NCI-H1694 treated with DMSO at 0.1 percent for 48 hours (cell line): ENCODE data around the gene RAC2.

Experiments
- DNase-seq: peaks from one replicate; lab custom pipeline; 2025; lab: John Stamatoyannopoulos, UW

RAC2 gene

DNA sequence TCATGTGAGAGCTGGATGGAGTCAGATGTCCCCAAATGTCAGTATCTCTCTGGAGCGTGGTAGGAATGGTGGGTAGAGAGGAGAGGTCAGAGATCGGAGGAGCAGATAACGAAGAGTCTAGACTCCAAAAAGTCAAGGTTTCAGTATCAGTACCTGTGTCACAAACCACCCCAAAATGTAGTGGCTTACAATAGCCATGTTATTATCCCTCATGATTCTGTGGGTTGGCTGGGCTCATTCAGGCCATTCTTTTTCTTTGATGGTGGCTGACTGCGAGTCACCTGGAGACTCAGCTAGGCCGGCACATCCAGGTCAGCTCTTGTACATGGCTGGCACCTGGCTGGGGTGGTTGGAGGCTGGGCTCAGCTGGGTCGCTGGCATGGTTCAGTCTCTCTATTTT lies 24.5 kb downstream of the RAC2 start:
- no peak for DNase-seq

GRCh38 chr22:37218771-37219411 lies 25.2 kb downstream of the RAC2 start:
- no peak for DNase-seq

- no peak for DNase-seq
These were observed 25.7 kb downstream of the RAC2 start for GRCh38 chr22:37218399-37218770.

DNA sequence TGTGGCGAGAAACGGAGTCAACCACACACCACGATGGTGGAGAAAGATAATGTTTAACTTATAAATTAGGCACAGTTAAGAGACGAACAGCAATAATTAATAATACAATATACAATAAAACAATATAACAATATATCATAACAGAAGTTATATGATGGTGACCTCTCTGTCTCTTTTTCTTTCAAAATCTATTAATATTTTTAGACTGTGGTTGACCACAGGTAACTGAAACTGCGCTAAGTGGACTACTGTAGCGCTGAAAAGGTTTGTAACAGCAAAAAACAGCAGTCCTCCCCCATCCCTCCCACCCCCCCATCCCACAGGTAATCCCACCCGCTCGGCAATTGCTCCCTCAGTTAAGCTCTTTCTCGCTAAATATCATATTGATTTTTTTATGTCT lies 28.2 kb downstream of the RAC2 start:
- no peak for DNase-seq

DNA sequence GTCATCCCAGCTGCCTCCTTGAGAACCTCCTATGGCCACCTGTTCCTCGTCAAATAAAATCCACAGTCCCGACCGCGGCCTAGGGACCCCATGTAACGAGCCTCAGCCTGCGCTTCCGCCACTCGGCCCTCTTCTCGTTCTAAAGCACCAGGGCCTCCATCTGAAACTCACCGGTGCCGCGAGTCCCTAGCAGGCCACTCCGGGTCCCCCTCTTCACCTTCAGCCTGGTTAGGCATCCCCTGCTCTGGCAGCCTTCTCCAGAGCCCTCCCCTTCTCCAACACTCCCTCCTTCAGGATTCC lies 29.4 kb downstream of the RAC2 start:
- no peak for DNase-seq

- no peak for DNase-seq
These were observed 29.9 kb downstream of the RAC2 start for GRCh38 chr22:37213941-37214730.

DNA sequence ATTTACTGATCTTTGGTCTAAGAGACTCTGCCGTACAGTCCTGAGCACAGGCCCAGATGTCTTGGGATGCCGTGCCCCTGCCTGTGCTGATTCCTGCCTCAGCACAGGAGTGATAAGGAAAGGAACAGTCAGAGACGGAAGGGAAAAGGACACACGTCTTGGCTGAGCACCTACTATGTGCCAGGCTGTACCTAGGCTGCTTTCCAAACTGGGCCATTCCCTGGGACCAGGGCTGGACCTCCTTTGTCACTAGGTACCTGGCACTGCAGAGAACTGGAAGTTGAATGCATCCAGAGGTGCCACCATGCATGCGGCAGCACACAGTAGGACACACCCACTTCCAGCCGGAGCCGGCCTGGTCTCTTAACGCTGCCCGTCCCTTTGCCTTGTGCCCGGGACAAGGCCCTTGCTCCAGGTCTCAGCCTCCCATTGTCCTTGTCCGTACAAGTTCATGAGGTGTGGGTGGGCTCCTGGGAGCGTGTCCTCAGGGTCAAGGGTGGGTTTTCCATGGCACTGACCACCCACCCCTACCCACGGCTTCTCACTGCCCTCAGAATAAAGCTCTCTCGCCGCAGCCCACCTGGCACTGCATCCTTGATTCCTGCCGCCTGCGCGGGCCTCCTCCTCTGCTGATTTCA lies 30.7 kb downstream of the RAC2 start:
- DNase-seq: no peak

DNA sequence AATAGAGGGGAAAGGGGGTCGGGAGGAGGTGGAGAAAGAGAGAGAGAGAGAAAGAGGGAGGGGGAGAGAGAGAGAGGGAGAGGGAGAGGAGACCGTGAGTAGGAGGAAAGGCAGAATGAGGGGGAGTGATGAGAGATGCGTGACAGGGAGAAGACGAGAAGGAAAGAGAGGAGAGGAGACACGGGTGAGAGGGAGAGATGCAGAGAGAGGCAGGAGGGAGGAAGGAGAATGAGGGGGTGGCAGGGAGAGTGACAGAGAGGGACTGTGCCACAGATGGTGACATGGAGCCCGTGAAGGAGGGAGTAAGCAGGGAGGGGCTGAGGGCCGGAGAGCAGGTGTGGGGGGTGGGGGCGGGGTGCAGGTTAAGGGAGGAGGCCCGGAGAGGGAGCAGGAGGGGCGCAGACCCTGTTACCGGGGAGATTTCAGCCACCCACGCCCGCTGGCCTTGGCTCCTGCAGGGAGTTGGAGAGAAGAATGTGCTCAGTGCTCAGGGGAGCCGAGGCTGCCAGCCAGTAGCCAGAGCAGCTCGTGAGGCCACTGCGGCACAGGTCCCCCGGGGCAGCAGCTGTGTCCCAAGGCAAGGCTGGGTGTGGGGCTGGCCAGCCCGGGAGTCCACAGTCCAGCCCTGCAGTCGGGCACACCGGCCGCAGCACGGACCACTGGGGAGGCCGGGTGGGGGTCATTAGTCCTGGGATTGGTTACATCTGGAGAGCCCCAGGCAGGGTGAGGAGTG lies 31.7 kb downstream of the RAC2 start, which contains the start of gene SSTR3:
SSTR3 (minus strand) TSS at position 304 of the 733 bp plus-strand sequence. CDS start 4,674 bp downstream, outside the sequence.
- DNase-seq: no peak

DNA sequence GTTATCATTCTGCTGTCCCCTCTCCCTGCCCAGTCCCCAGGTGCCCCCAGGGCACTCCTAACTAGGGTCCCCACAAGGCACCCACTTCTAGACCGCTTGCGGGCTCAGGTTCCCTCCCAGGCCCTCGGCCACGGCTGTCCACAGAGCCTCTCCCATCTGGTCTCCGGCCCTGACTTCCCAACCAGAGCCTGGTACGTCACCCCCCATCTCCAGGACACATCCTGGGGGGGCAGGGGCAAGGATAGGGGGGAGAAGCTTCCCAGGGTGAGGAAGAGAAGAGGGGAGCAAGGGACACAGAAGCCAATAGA lies 32.2 kb downstream of the RAC2 start:
- no peak for DNase-seq

DNA sequence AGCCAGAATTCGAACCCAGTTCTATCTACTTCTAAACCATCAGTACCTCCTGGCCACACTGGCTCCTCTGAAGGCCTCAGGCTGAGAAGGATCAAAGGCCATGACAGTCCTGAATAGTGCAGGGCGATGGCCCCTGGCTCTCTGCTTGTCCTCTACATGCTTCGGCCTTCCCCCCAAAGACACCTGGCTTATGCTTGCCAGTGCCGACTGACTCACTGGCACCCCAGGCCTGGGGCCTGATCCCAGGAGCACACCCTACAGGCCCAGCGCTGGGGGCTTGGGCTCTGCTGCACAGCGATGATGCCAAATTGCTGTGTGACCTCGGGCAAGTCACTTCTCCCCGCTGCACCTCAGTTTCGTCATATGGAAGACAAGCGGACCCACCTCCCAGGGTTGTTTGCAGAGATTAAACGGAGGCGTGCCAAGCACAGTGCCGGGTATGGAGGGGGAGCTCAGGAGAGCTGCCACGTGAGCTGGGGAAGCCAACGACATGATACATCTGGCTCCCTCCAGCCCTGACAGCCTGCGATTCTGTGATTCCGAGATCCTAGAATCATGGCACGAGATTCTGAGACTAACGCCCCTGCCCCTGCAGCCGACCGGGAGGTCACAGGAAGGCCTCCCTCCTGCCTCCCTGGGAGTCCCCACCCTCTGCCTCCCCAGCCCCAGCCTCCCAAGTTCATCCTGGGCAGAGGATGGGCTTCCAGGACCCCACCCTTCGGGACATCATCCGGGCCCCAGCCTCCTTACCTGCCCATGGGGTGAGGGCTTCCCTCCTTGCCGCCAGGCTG lies 32.8 kb downstream of the RAC2 start:
- DNase-seq: no peak

GRCh38 chr22:37210041-37210803 lies 33.8 kb downstream of the RAC2 start:
- DNase-seq: no peak

DNA sequence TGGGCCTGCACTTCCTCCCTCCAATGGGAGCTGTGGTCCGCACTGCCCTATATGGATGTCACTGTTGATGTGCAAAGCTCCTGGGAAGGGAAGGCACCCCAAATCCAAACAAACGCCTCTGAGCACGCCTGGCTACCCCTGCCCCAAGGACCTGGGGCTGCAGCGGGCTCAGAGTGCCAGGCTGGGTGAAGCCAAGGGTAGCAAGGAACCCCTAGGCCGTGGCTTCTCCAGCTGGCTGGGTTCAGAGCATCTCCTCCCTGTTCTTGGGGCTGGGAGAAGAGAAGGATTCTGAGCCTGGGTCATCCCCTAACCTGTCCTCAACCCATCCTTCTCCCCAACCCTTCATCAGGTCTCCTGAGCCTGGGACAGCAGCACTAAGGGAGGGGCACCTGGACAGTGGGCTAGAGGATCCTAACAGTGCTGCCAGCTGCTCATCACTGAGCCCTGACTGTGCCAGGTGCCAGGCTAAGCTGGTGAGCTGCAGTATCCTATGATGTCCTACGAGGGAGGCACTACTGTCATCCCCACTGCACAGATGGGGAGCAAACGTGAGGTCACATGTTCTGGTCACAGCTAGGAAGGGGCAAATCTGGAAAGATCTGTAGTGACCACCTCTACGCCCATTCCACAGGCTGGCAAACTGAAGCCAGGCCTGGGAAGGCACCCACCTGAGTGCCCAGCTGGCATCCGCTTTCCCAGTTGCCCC lies 34.8 kb downstream of the RAC2 start:
- DNase-seq: no peak

GRCh38 chr22:37208401-37209139 lies 35.5 kb downstream of the RAC2 start:
- no peak for DNase-seq

DNA sequence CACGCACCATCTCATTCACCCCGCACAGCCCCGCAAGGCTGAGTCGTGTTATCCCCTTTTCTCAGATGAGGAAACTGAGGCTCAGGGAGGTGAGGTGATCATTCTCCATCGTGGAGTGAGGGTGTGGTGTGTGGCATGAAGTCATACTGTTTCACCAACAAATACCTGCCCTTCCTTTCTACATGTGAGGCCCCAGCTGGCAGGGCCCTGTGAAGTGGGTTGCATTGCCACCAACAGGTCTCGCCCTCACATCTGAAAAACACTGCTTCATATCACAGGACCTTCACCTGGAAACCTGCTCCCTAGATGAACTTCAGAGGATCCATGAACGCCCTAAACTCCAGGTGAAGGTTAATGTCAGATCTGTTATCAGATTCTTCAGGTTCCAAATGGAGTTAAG lies 36.1 kb downstream of the RAC2 start:
- no peak for DNase-seq

GRCh38 chr22:37206841-37207821 lies 36.9 kb downstream of the RAC2 start:
- DNase-seq: no peak

GRCh38 chr22:37206118-37206840 lies 37.8 kb downstream of the RAC2 start:
- DNase-seq: no peak

GRCh38 chr22:37205046-37205445 lies 39.0 kb downstream of the RAC2 start:
- DNase-seq: no peak

- no peak for DNase-seq
These were observed 39.9 kb downstream of the RAC2 start for GRCh38 chr22:37204045-37204655.
